Psoas muscle (tissue), 8 donors: ENCODE data around the gene CDH4. TPM values are rescaled to one million over a fixed set of nuclear protein-coding genes. Genes with fewer than 3 reads are reported as not detected.

Experiments used
- ATAC-seq, 4 donors: fragments of 200-7000 bp; cut with Tn5 transposase; one replicate each; pipeline ENCODE4 v1.9.1; 2020; ENCODE audit warnings: moderate library complexity in 3 of 4, mild to moderate bottlenecking in 2 of 4
- DNase-seq, 2 donors: peaks; one replicate each; pipeline ENCODE4 v3.0.0-alpha.2; 2020
- H3K27ac ChIP-seq: fragments of 200-600 bp; one replicate; pipeline ENCODE4 v1.8.0; 2022
- H3K27me3 ChIP-seq, 3 donors: fragments of 200-600 bp in 1 of 3; one replicate each; pipeline versions ENCODE4 v1.6.1 to v1.8.0; 2013 to 2022; ENCODE audit warnings: low read length in 2 of 3, mild to moderate bottlenecking in 2 of 3, moderate library complexity in 1 of 3; ENCODE audit not compliant: insufficient read depth in 3 of 3
- H3K36me3 ChIP-seq, 2 donors: fragments of 200-600 bp in 1 of 2; one replicate each; pipeline versions ENCODE4 v1.6.1 to v1.8.0; 2013 to 2022; ENCODE audit warnings: low read depth in 1 of 2, mild to moderate bottlenecking in 1 of 2, moderate library complexity in 1 of 2; ENCODE audit not compliant: insufficient read depth in 1 of 2
- H3K4me1 ChIP-seq: fragments of 200-600 bp; one replicate; pipeline ENCODE4 v1.8.0; 2022
- H3K4me3 ChIP-seq: fragments of 200-600 bp; one replicate; pipeline ENCODE4 v1.8.0; 2022; ENCODE audit warnings: mild to moderate bottlenecking
- H3K9me3 ChIP-seq: fragments of 200-600 bp; one replicate; pipeline ENCODE4 v1.8.0; 2022
- CTCF ChIP-seq: fragments of 200-600 bp; IDR thresholded peaks from one replicate; pipeline ENCODE4 v1.8.0; 2022; ENCODE audit warnings: antibody characterized with exemption
- WGBS, 3 donors: extraction: QIAGEN DNeasy Blood & Tissue Kit; methylation state at CpG; one replicate each; pipeline versions ENCODE4 v1.1.6 to v1.1.7; 2013; 5-methylcytosine and 5-hydroxymethylcytosine counted together
- intact Hi-C, 2 donors: fragments of 100-400 bp; cut with DNase I; formaldehyde crosslinking; loops; one replicate each; pipeline versions ENCODE4 v1.11.0 to v1.14.2; 2022
- polyA plus RNA-seq, 3 donors: library from polyadenylated mRNA; stranded (reverse); fragments of 200-250 nt; gene quantifications; one replicate each; pipeline ENCODE4 v1.2.3, GENCODE V29; 2013
- total RNA-seq, 4 donors: library from RNA; stranded (reverse); fragmentation: NEBNext Ultra II Directional in 2 of 4; extraction: Animal tissue kit (Norgen Biotek cat#: 25700) in 2 of 4; gene quantifications; one replicate each; pipeline versions ENCODE4 v1.2.1 to v1.2.4, GENCODE V29; 2021 to 2023
- donor health status: healthy with polysubstance abuse.
- donor health status: DM: no; HTN: no; CAD: no; lungs with moderate emphysema.
- donor health status: Bipolar disorder and iron deficiency.
- donor health status: healthy.
- donor health status: DM: yes; HTN: yes; CAD: no.
- donor health status: DM: no; HTN: no; CAD: no.
- donor health status: DM: no; HTN: no; CAD: no.
- donor health status: DM: yes; HTN: yes; CAD: no.

The CDH4 gene
- total and polyA plus RNA-seq, 7 donors = 0.26 to 1.0 (median 0.34) TPM

- Histone ChIP-seq H3K36me3 (no peaks in the 10 kb centered on the region), H3K4me1 (no peaks in the 10 kb centered on the region), H3K4me3 (no peak overlapping the region), H3K9me3 (no peaks in the 10 kb centered on the region), H3K27ac (no peak overlapping the region), H3K27me3 (peaks cover 0 to 4% (median 0%) of the 10 kb centered on the region in 3 donors)
- intact Hi-C loops = no loop called here
- TF ChIP-seq CTCF = no peak
- ATAC-seq = no peak
- no peak for DNase-seq
- 48 to 64% (median 56%) methylated on average over 10 of the region's 10 CpGs for WGBS, 3 donors
Observed at GRCh38 chr20:61433176-61433575, 181.1 kb downstream of the CDH4 start.

- Histone ChIP-seq H3K27me3 (peaks cover 0 to 4% (median 0%) of the 10 kb centered on the region in 3 donors), H3K9me3 (no peaks in the 10 kb centered on the region), H3K4me3 (no peak overlapping the region), H3K27ac (no peak overlapping the region), H3K36me3 (no peaks in the 10 kb centered on the region), H3K4me1 (no peaks in the 10 kb centered on the region)
- no peak for DNase-seq
- TF ChIP-seq CTCF = no peak
- ATAC-seq = no peak
- 64 to 73% (median 69%) methylated on average over 9 of the region's 9 CpGs for WGBS, 3 donors
- intact Hi-C loops = no loop called here
Observed at GRCh38 chr20:61433816-61434215, 181.8 kb downstream of the CDH4 start.

GRCh38 chr20:61434341-61434781 is 182.3 kb downstream of the CDH4 start:
- DNase-seq (no peak), ATAC-seq (no peak)
- H3K4me1 ChIP-seq = no peaks in the 10 kb centered on the region
- intact Hi-C loops = no loop called here
- WGBS, 3 donors = 13 to 26% (median 24%) methylated on average over 18 of the region's 18 CpGs
- TF ChIP-seq CTCF = no peak
- H3K27me3 ChIP-seq = peaks cover 0 to 4% (median 0%) of the 10 kb centered on the region in 3 donors
- H3K27ac ChIP-seq = no peak overlapping the region
- no peaks in the 10 kb centered on the region for H3K36me3 ChIP-seq
- H3K9me3 ChIP-seq = no peaks in the 10 kb centered on the region
- no peak overlapping the region for H3K4me3 ChIP-seq

GRCh38 chr20:61435184-61435822 is 183.2 kb downstream of the CDH4 start:
- 85 to 89% (median 86%) methylated on average over 15 of the region's 15 CpGs for WGBS, 3 donors
- H3K9me3 ChIP-seq = no peaks in the 10 kb centered on the region
- H3K36me3 ChIP-seq = no peaks in the 10 kb centered on the region
- DNase-seq (no peak), ATAC-seq (no peak)
- no peak overlapping the region for H3K4me3 ChIP-seq
- no peaks in the 10 kb centered on the region for H3K4me1 ChIP-seq
- intact Hi-C loops = no loop called here
- peaks cover 0 to 4% (median 0%) of the 10 kb centered on the region in 3 donors for H3K27me3 ChIP-seq
- no peak for TF ChIP-seq CTCF
- no peak overlapping the region for H3K27ac ChIP-seq

GRCh38 chr20:61435823-61436220 is 183.8 kb downstream of the CDH4 start:
- ATAC-seq (no peak), DNase-seq (no peak)
- no peak overlapping the region for H3K4me3 ChIP-seq
- no peaks in the 10 kb centered on the region for H3K4me1 ChIP-seq
- H3K36me3 ChIP-seq = no peaks in the 10 kb centered on the region
- no peak overlapping the region for H3K27ac ChIP-seq
- intact Hi-C loops = no loop called here
- no peaks in the 10 kb centered on the region for H3K9me3 ChIP-seq
- TF ChIP-seq CTCF = no peak
- 64 to 85% (median 81%) methylated on average over 3 of the region's 3 CpGs for WGBS, 3 donors
- peaks cover 0 to 4% (median 0%) of the 10 kb centered on the region in 3 donors for H3K27me3 ChIP-seq
